DOHH2 (cell line): Measurements from ENCODE around the gene OR7G1.

Experiments
- H3F3A ChIP-seq: fragments of 200-600 bp; sonication (generic), shearing (Covaris generic); 2 replicates; pipeline ENCODE4 v1.6.0; 2016; ENCODE audit warnings: antibody characterized with exemption, mild to moderate bottlenecking; ENCODE audit not compliant: control insufficient read depth, insufficient read depth
- H3K27ac ChIP-seq: fragments of 200-600 bp; sonication (generic); 2 replicates; pipeline ENCODE4 v1.5.1; 2014; ENCODE audit warnings: low read depth, mild to moderate bottlenecking, low read length, moderate library complexity
- H3K27me3 ChIP-seq: fragments of 200-600 bp; sonication (generic); 2 replicates; pipeline ENCODE4 v1.6.1; 2014; ENCODE audit warnings: mild to moderate bottlenecking, low read length, mixed read lengths; ENCODE audit not compliant: control insufficient read depth
- H3K36me3 ChIP-seq: fragments of 200-600 bp; sonication (generic); 2 replicates; pipeline ENCODE4 v1.6.1; 2014; ENCODE audit warnings: mild to moderate bottlenecking, low read length, moderate library complexity, mixed read lengths; ENCODE audit not compliant: control insufficient read depth
- H3K4me1 ChIP-seq: fragments of 200-600 bp; sonication (generic); 2 replicates; pipeline ENCODE4 v1.6.1; 2014; ENCODE audit warnings: mild to moderate bottlenecking, low read length, mixed read lengths; ENCODE audit not compliant: control insufficient read depth
- H3K4me2 ChIP-seq: fragments of 200-600 bp; sonication (generic); 2 replicates; pipeline ENCODE4 v1.6.0; 2014; ENCODE audit warnings: mild to moderate bottlenecking, low read length, moderate library complexity
- H3K4me3 ChIP-seq: fragments of 200-600 bp; sonication (generic); 2 replicates; pipeline ENCODE4 v1.5.1; 2014; ENCODE audit warnings: mild to moderate bottlenecking, low read length, mixed read lengths
- H3K79me2 ChIP-seq: fragments of 200-600 bp; sonication (generic); 2 replicates; pipeline ENCODE4 v1.6.1; 2014; ENCODE audit warnings: mild to moderate bottlenecking, low read length, mixed read lengths; ENCODE audit not compliant: control insufficient read depth
- H3K9me2 ChIP-seq: fragments of 200-600 bp; sonication (generic); replicated peaks from 2 replicates; pipeline ENCODE4 v1.6.1; 2014; ENCODE audit warnings: mild to moderate bottlenecking, low read length, mixed read lengths; ENCODE audit not compliant: control insufficient read depth
- H3K9me3 ChIP-seq: fragments of 200-600 bp; sonication (generic); 2 replicates; pipeline ENCODE4 v1.6.1; 2014; ENCODE audit warnings: antibody characterized with exemption, low read length, mixed read lengths; ENCODE audit not compliant: control insufficient read depth, insufficient read depth
- H4K20me1 ChIP-seq: fragments of 200-600 bp; sonication (generic); 2 replicates; pipeline ENCODE4 v1.6.0; 2014; ENCODE audit warnings: low read depth, mild to moderate bottlenecking, antibody characterized with exemption, low read length, moderate library complexity; ENCODE audit not compliant: control insufficient read depth, insufficient read depth
- CTCF ChIP-seq: fragments of 200-600 bp; sonication (generic); IDR thresholded peaks from one replicate; pipeline ENCODE4 v1.5.1; 2014; ENCODE audit warnings: antibody characterized with exemption, mild to moderate bottlenecking, low read depth, low read length; ENCODE audit not compliant: poor library complexity, severe bottlenecking
- EZH2phosphoT487 ChIP-seq: fragments of 200-600 bp; sonication (generic); IDR thresholded peaks from 2 replicates; pipeline ENCODE4 v1.6.1; 2017; ENCODE audit warnings: borderline replicate concordance, mild to moderate bottlenecking, antibody characterized with exemption, low read length, moderate library complexity, mixed read lengths

The OR7G1 gene

GRCh38 chr19:9070066-9070465, 45.5 kb downstream of the OR7G1 start:
- no peaks in the 10 kb centered on the region for H3K9me3 ChIP-seq
- H3K27me3 ChIP-seq = no peaks in the 10 kb centered on the region
- no peak overlapping the region for H3K4me2 ChIP-seq
- H3K4me1 ChIP-seq = no peaks in the 10 kb centered on the region
- H3K9me2 ChIP-seq = no peaks in the 10 kb centered on the region
- H3F3A ChIP-seq = no peaks in the 10 kb centered on the region
- H3K27ac ChIP-seq = no peak overlapping the region
- TF ChIP-seq CTCF (no peak), EZH2phosphoT487 (no peak)
- H4K20me1 ChIP-seq = no peaks in the 10 kb centered on the region
- H3K4me3 ChIP-seq = no peak overlapping the region
- H3K79me2 ChIP-seq = no peaks in the 10 kb centered on the region
- no peaks in the 10 kb centered on the region for H3K36me3 ChIP-seq

- TF ChIP-seq EZH2phosphoT487 (no peak), CTCF (no peak)
- Histone ChIP-seq H3K27ac (no peak overlapping the region), H3K9me3 (no peaks in the 10 kb centered on the region), H3K4me1 (no peaks in the 10 kb centered on the region), H3K4me3 (no peak overlapping the region), H3K36me3 (no peaks in the 10 kb centered on the region), H4K20me1 (no peaks in the 10 kb centered on the region), H3K79me2 (no peaks in the 10 kb centered on the region), H3K9me2 (no peaks in the 10 kb centered on the region), H3K4me2 (no peak overlapping the region), H3F3A (no peaks in the 10 kb centered on the region), H3K27me3 (no peaks in the 10 kb centered on the region)
Measured at GRCh38 chr19:9065457-9066014, 50.0 kb downstream of the OR7G1 start.
